Peyer's patch (tissue), 4 donors: Measurements from ENCODE around the gene FARP1. TPM values are rescaled to one million over a fixed set of nuclear protein-coding genes. Genes with fewer than 3 reads are reported as not detected.

Source experiments
- DNase-seq, 3 donors: peaks; one replicate each; pipeline ENCODE4 v3.0.0-alpha.2; 2017 to 2019
- H3K27ac ChIP-seq, 4 donors: fragments of 200-600 bp; sonication (generic); one replicate each; pipeline ENCODE4 v1.5.1; 2016 to 2019
- H3K27me3 ChIP-seq, 2 donors: fragments of 200-600 bp; sonication (generic); one replicate each; pipeline ENCODE4 v1.5.1; 2019
- H3K36me3 ChIP-seq, 3 donors: fragments of 200-600 bp; sonication (generic); one replicate each; pipeline ENCODE4 v1.5.1; 2016 to 2019
- H3K4me1 ChIP-seq, 4 donors: fragments of 200-600 bp; sonication (generic); one replicate each; pipeline ENCODE4 v1.5.1; 2016 to 2019
- H3K4me3 ChIP-seq, 4 donors: fragments of 200-600 bp; sonication (generic); 1 replicate in 3 of 4; 2 replicates in 1 of 4; pipeline ENCODE4 v1.5.1; 2016 to 2019; ENCODE audit warnings: mild to moderate bottlenecking in 1 of 4
- H3K9me3 ChIP-seq, 4 donors: fragments of 200-600 bp; sonication (generic); one replicate each; pipeline ENCODE4 v1.5.1; 2016 to 2019; ENCODE audit warnings: mild to moderate bottlenecking in 1 of 4
- CTCF ChIP-seq, 6 experiments: fragments of 450-650 bp in 4 of 6; fragments of 200-600 bp in 2 of 6; sonication (generic) in 1 of 6; IDR thresholded peaks; one replicate each; pipeline ENCODE4 v1.5.1; 2017 to 2019; ENCODE audit warnings: antibody characterized with exemption in 6 of 6, mild to moderate bottlenecking in 3 of 6, moderate library complexity in 1 of 6
- POLR2A ChIP-seq, 2 donors: fragments of 450-650 bp; IDR thresholded peaks; one replicate each; pipeline ENCODE4 v1.5.1; 2017; ENCODE audit warnings: antibody characterized with exemption in 2 of 2, mild to moderate bottlenecking in 2 of 2, moderate library complexity in 2 of 2
- total RNA-seq, 4 donors: library from RNA; depleted of rRNA; stranded (reverse); fragments of >200 nt; gene quantifications; one replicate each; pipeline ENCODE4 v1.1.0, GENCODE V29; 2016

Gene FARP1
- total RNA-seq, 4 donors from 2014 or later = 10.6 to 61.1 (median 14.9) TPM

GRCh38 chr13:98276486-98276885 lies 133.6 kb downstream of the FARP1 start:
- Histone ChIP-seq H3K36me3 (no peaks in the 10 kb centered on the region), H3K27ac (no peak overlapping the region)
- TF ChIP-seq CTCF (IDR thresholded peaks at IDR 0.05) = no peak
- no peak for TF ChIP-seq POLR2A (IDR thresholded peaks at IDR 0.05)

GRCh38 chr13:98278068-98278724 lies 135.3 kb downstream of the FARP1 start:
- DNase-seq = no peak
- no peak overlapping the region for H3K4me3 ChIP-seq
- no peaks in the 10 kb centered on the region for H3K36me3 ChIP-seq
- H3K4me1 ChIP-seq = peaks cover 0 to 5% (median 0%) of the 10 kb centered on the region in 4 donors
- no peaks in the 10 kb centered on the region for H3K27me3 ChIP-seq
- H3K9me3 ChIP-seq = no peaks in the 10 kb centered on the region
- no peak overlapping the region for H3K27ac ChIP-seq
- no peak for TF ChIP-seq CTCF (IDR thresholded peaks at IDR 0.05)
- TF ChIP-seq POLR2A (IDR thresholded peaks at IDR 0.05) = no peak

More at GRCh38 chr13:98276486-98276885, 133.6 kb downstream of the FARP1 start:
- Histone ChIP-seq H3K4me1 (peaks cover 0 to 5% (median 0%) of the 10 kb centered on the region in 4 donors), H3K9me3 (no peaks in the 10 kb centered on the region), H3K27me3 (no peaks in the 10 kb centered on the region), H3K4me3 (no peak overlapping the region)
- no peak for DNase-seq

DNA sequence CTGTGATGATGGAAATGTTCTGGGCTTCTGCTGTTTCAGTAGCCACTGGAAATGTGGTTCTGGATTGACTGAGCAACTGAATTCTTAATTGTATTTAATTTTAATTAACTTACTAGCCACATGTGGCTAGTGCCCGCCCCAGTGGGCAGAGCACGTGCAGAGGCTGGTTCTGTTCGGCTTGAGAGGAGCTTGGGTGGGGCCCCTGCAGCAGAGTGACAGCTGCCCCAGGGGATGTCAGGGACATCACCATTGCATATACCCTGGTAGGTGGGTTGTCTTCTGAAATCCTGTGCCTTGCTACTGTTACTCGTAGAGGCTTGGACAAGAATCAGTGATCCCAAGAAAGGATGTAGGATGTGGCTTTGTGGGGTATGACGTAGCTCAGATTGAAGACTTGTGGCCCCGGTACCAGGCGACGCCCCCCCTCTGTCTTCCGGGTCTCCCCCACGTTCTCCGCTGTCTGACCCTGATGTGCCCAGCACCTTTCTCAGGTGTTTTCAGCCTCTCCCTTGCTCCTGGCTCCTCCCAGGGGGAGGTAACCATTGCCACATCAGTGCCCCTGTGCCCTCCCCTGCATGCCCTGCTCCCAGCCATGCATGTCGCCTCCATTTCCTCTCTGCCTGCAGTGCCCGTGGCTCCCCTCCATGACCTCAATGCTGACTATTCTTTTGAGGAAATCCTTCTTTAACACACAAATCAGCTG lies 136.7 kb downstream of the FARP1 start:
- TF ChIP-seq CTCF (IDR thresholded peaks at IDR 0.05) = no peak
- no peak for TF ChIP-seq POLR2A (IDR thresholded peaks at IDR 0.05)
- H3K9me3 ChIP-seq = no peaks in the 10 kb centered on the region
- H3K4me3 ChIP-seq = peak overlapping the region in 1 of 4 donors; percentile 0
- H3K4me1 ChIP-seq = peaks cover 0 to 5% (median 0%) of the 10 kb centered on the region in 4 donors
- H3K27me3 ChIP-seq = no peaks in the 10 kb centered on the region
- DNase-seq = no peak
- no peaks in the 10 kb centered on the region for H3K36me3 ChIP-seq
- no peak overlapping the region for H3K27ac ChIP-seq

GRCh38 chr13:98280176-98280510 lies 137.2 kb downstream of the FARP1 start:
- Histone ChIP-seq H3K4me3 (peak overlapping the region in 1 of 4 donors; percentile 0), H3K36me3 (no peaks in the 10 kb centered on the region), H3K9me3 (no peaks in the 10 kb centered on the region), H3K27ac (no peak overlapping the region), H3K27me3 (no peaks in the 10 kb centered on the region), H3K4me1 (peaks cover 0 to 5% (median 0%) of the 10 kb centered on the region in 4 donors)
- no peak for TF ChIP-seq POLR2A (IDR thresholded peaks at IDR 0.05)
- TF ChIP-seq CTCF (IDR thresholded peaks at IDR 0.05) = no peak
- no peak for DNase-seq

GRCh38 chr13:98284679-98285078 lies 141.8 kb downstream of the FARP1 start:
- no peak for TF ChIP-seq CTCF (IDR thresholded peaks at IDR 0.05)
- no peak for TF ChIP-seq POLR2A (IDR thresholded peaks at IDR 0.05)
- no peak overlapping the region for H3K4me3 ChIP-seq
- no peaks in the 10 kb centered on the region for H3K36me3 ChIP-seq
- no peaks in the 10 kb centered on the region for H3K4me1 ChIP-seq
- H3K27ac ChIP-seq = no peak overlapping the region
- H3K27me3 ChIP-seq = no peaks in the 10 kb centered on the region
- DNase-seq = no peak
- H3K9me3 ChIP-seq = no peaks in the 10 kb centered on the region
